Measurements from ENCODE around the gene PCDHGB1.
"Not testable (repeated sequence)": the region's sequence is repeated elsewhere in the genome, so short reads cannot be mapped to it uniquely, and the experiment has no call there.

PCDHGB1 gene

GRCh38 chr5:141346017-141346416, 3.9 kb upstream of the PCDHGB1 start:
- DNase-seq (ENCODE audit: low read depth) = not testable (repeated sequence)

- DNase-seq (ENCODE audit: low read depth) = no peak
Observed at GRCh38 chr5:141351591-141351990, 1.7 kb downstream of the PCDHGB1 start.

GRCh38 chr5:141354900-141355469, 5.1 kb downstream of the PCDHGB1 start, which contains the start of gene PCDHGA4:
PCDHGA4 (plus strand) TSS chr5:141355021; CDS start chr5:141355108, 87 bp downstream.
- DNase-seq (ENCODE audit: low read depth) = no peak

GRCh38 chr5:141355641-141356040, 5.7 kb downstream of the PCDHGB1 start:
- no peak for DNase-seq (ENCODE audit: low read depth)

- DNase-seq (ENCODE audit: low read depth) = no peak
Observed at GRCh38 chr5:141356133-141356532, 6.2 kb downstream of the PCDHGB1 start.

GRCh38 chr5:141356950-141357349, 7.1 kb downstream of the PCDHGB1 start:
- no peak for DNase-seq (ENCODE audit: low read depth)

- DNase-seq (ENCODE audit: low read depth) = no peak
Observed at GRCh38 chr5:141359790-141360426, 10.0 kb downstream of the PCDHGB1 start, which contains the start of gene PCDHGB2. PCDHGB2 (plus strand) TSS chr5:141359994; CDS start chr5:141360136, 142 bp downstream.

- DNase-seq (ENCODE audit: low read depth) = no peak
Observed at GRCh38 chr5:141360685-141361084, 10.8 kb downstream of the PCDHGB1 start.

- no peak for DNase-seq (ENCODE audit: low read depth)
Observed at GRCh38 chr5:141362719-141363118, 12.8 kb downstream of the PCDHGB1 start.

GRCh38 chr5:141363952-141364660, 14.2 kb downstream of the PCDHGB1 start, which contains the start of gene PCDHGA5:
PCDHGA5 (plus strand) TSS chr5:141364162; CDS start chr5:141364331, 169 bp downstream.
- DNase-seq (ENCODE audit: low read depth) = no peak

GRCh38 chr5:141366016-141366896, 16.4 kb downstream of the PCDHGB1 start:
- no peak for DNase-seq (ENCODE audit: low read depth)

GRCh38 chr5:141369994-141370848, 20.3 kb downstream of the PCDHGB1 start, which contains the start of gene PCDHGB3:
PCDHGB3 (plus strand) TSS chr5:141370242; CDS start chr5:141370395, 153 bp downstream.
- DNase-seq (ENCODE audit: low read depth) = no peak

GRCh38 chr5:141371572-141372475, 21.9 kb downstream of the PCDHGB1 start:
- DNase-seq (ENCODE audit: low read depth) = no peak

- DNase-seq (ENCODE audit: low read depth) = no peak
Observed at GRCh38 chr5:141373673-141374317, 23.9 kb downstream of the PCDHGB1 start, which contains the start of gene PCDHGA6. PCDHGA6 (plus strand) TSS chr5:141373891; CDS start chr5:141374084, 193 bp downstream.

GRCh38 chr5:141374627-141375026, 24.7 kb downstream of the PCDHGB1 start:
- no peak for DNase-seq (ENCODE audit: low read depth)

- not testable (repeated sequence) for DNase-seq (ENCODE audit: low read depth)
Observed at GRCh38 chr5:141375444-141376155, 25.7 kb downstream of the PCDHGB1 start.

- no peak for DNase-seq (ENCODE audit: low read depth)
Observed at GRCh38 chr5:141382469-141383294, 32.8 kb downstream of the PCDHGB1 start, which contains the start of gene PCDHGA7. PCDHGA7 (plus strand) TSS chr5:141382742; CDS start chr5:141382900, 158 bp downstream.
